Mucosa of gallbladder (tissue), 1 donor: ENCODE measurements around the gene SPARC. TPM values are rescaled to one million over a fixed set of nuclear protein-coding genes. Genes with fewer than 3 reads are reported as not detected.
"Not testable (repeated sequence)": the region's sequence is repeated elsewhere in the genome, so short reads cannot be mapped to it uniquely, and the experiment has no call there.

Experiments used
- DNase-seq: peaks from one replicate; pipeline ENCODE4 v3.0.0-alpha.2; 2020; ENCODE audit warnings: low spot score
- total RNA-seq: library from RNA; stranded (reverse); gene quantifications from one replicate; pipeline ENCODE4 v1.2.1, GENCODE V29; 2021
- donor health status: DM: no; HTN: no; CAD: no.

The SPARC gene
- total RNA-seq, 1 donor from 2014 or later = 985 TPM

- DNase-seq = no peak
Measured at GRCh38 chr5:151700820-151701219, 14.1 kb upstream of the SPARC start.

GRCh38 chr5:151700296-151700695, 13.6 kb upstream of the SPARC start:
- no peak for DNase-seq

GRCh38 chr5:151699071-151699901, 12.6 kb upstream of the SPARC start:
- peak; percentile 73 for DNase-seq

- not testable (repeated sequence) for DNase-seq
Measured at GRCh38 chr5:151698081-151698480, 11.4 kb upstream of the SPARC start.

- no peak for DNase-seq
Measured at GRCh38 chr5:151697452-151697851, 10.7 kb upstream of the SPARC start.

- DNase-seq = peak; percentile 57
Measured at GRCh38 chr5:151696470-151697061, 9.9 kb upstream of the SPARC start.

- DNase-seq = no peak
Measured at GRCh38 chr5:151695464-151695863, 8.7 kb upstream of the SPARC start.

- DNase-seq = no peak
Measured at GRCh38 chr5:151694035-151694485, 7.3 kb upstream of the SPARC start.

GRCh38 chr5:151692312-151692711, 5.6 kb upstream of the SPARC start:
- DNase-seq = no peak

- no peak for DNase-seq
Measured at GRCh38 chr5:151691706-151692105, 5.0 kb upstream of the SPARC start.

- DNase-seq = not testable (repeated sequence)
Measured at GRCh38 chr5:151689591-151689990, 2.9 kb upstream of the SPARC start.

- no peak for DNase-seq
Measured at GRCh38 chr5:151688436-151688835, 1.7 kb upstream of the SPARC start.

- DNase-seq = no peak
Measured at GRCh38 chr5:151685749-151686673, 704 bp downstream of the SPARC start.

- DNase-seq = peak; percentile 58
Measured at GRCh38 chr5:151684690-151685361, 1.9 kb downstream of the SPARC start.

- DNase-seq = no peak
Measured at GRCh38 chr5:151683986-151684588, 2.6 kb downstream of the SPARC start.

GRCh38 chr5:151683444-151683843, 3.3 kb downstream of the SPARC start:
- no peak for DNase-seq

GRCh38 chr5:151682751-151683331, 3.9 kb downstream of the SPARC start:
- DNase-seq = no peak

- no peak for DNase-seq
Measured at GRCh38 chr5:151682240-151682639, 4.5 kb downstream of the SPARC start.

- no peak for DNase-seq
Measured at GRCh38 chr5:151680944-151681427, 5.7 kb downstream of the SPARC start.

GRCh38 chr5:151680156-151680505, 6.6 kb downstream of the SPARC start:
- not testable (repeated sequence) for DNase-seq
